ENCODE results near the gene DZIP1. TPM values are rescaled to one million over a fixed set of nuclear protein-coding genes. Genes with fewer than 3 reads are reported as not detected.

DZIP1 gene
- total RNA-seq, 1 experiment from 2014 or later = 31.0 TPM

GRCh38 chr13:95603887-95604555, 40.5 kb downstream of the DZIP1 start:
- peaks cover 5% of the 10 kb centered on the region; the same call in 1 of the 2 replicates for H3K4me1 Mint-ChIP-seq
- ATAC-seq (no peak), DNase-seq (ENCODE audit: low spot score) (no peak)
- no peak overlapping the region for H3K27ac Mint-ChIP-seq
- H3K9me3 Mint-ChIP-seq = no peaks in the 10 kb centered on the region
- H3K27me3 Mint-ChIP-seq (ENCODE audit: low read depth) = no peaks in the 10 kb centered on the region
- ChIA-PET CTCF (no interaction called here), POLR2A (no interaction called here)
- no peak overlapping the region for H3K4me3 Mint-ChIP-seq
- H3K36me3 Mint-ChIP-seq = peaks cover 27% of the 10 kb centered on the region
- no peak for TF ChIP-seq E2F1 (CRISPR knock-in tag; IDR thresholded peaks at IDR 0.05)
- TF ChIP-seq, protein P1, sequence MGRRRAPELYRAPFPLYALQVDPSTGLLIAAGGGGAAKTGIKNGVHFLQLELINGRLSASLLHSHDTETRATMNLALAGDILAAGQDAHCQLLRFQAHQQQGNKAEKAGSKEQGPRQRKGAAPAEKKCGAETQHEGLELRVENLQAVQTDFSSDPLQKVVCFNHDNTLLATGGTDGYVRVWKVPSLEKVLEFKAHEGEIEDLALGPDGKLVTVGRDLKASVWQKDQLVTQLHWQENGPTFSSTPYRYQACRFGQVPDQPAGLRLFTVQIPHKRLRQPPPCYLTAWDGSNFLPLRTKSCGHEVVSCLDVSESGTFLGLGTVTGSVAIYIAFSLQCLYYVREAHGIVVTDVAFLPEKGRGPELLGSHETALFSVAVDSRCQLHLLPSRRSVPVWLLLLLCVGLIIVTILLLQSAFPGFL (CRISPR knock-in tag; IDR thresholded peaks at IDR 0.05; ENCODE audit: borderline replicate concordance) = no peak
- TF ChIP-seq SOX15 (CRISPR knock-in tag; IDR thresholded peaks at IDR 0.05) = no peak
- no peak for TF ChIP-seq NFE2L1 (CRISPR knock-in tag; IDR thresholded peaks at IDR 0.05)

DNA sequence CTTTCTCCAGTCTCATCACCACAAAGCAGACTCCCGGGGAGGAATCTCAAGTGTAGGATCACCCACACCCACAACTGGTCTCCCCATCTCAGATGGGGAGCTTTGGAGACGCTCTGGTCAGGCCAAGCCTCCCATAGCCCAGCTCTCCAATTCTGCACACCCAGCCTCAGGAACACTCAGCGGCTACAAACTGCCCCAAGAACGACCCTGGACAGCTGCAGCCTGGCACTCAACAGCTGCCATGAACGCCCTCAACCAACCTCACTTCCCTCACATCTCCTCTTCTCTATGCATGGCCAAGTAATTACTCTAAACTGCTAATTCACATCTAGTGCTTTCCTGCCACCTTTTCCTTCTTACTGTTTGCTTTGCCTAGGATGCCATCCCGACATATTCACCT, 42.6 kb downstream of the DZIP1 start:
- H3K27ac Mint-ChIP-seq = no peak overlapping the region
- ChIA-PET POLR2A (no interaction called here), CTCF (interaction anchor here (0.6 to 1.3 kb wide), 2 partner anchors 21 to 22 kb away, joined by 3 to 4 read pairs; no protein-coding TSS in a partner anchor)
- H3K36me3 Mint-ChIP-seq = peaks cover 28% of the 10 kb centered on the region
- no peak for TF ChIP-seq ZNF317 (CRISPR knock-in tag; IDR thresholded peaks at IDR 0.05; ENCODE audit: borderline replicate concordance, low read depth)
- no peak for TF ChIP-seq ZNF423 (CRISPR knock-in tag; IDR thresholded peaks at IDR 0.05)
- TF ChIP-seq ZNF416 (CRISPR knock-in tag; IDR thresholded peaks at IDR 0.05) = no peak
- TF ChIP-seq GTF2I (CRISPR knock-in tag; conservative IDR thresholded peaks at IDR 0.05) = no peak
- TF ChIP-seq TEAD4 (CRISPR knock-in tag; IDR thresholded peaks at IDR 0.05) = no peak
- no peak for TF ChIP-seq E2F5 (CRISPR knock-in tag; IDR thresholded peaks at IDR 0.05)
- ATAC-seq (no peak), DNase-seq (ENCODE audit: low spot score) (no peak)
- H3K27me3 Mint-ChIP-seq (ENCODE audit: low read depth) = no peaks in the 10 kb centered on the region
- no peak overlapping the region for H3K4me3 Mint-ChIP-seq
- H3K4me1 Mint-ChIP-seq = no peaks in the 10 kb centered on the region
- no peaks in the 10 kb centered on the region for H3K9me3 Mint-ChIP-seq

- ATAC-seq (no peak), DNase-seq (ENCODE audit: low spot score) (no peak)
- Mint-ChIP-seq H3K27me3 (ENCODE audit: low read depth) (no peaks in the 10 kb centered on the region), H3K4me1 (no peaks in the 10 kb centered on the region), H3K27ac (no peak overlapping the region), H3K4me3 (no peak overlapping the region), H3K36me3 (peaks cover 28% of the 10 kb centered on the region), H3K9me3 (no peaks in the 10 kb centered on the region)
- ChIA-PET CTCF (interaction anchor here (1.3 kb wide), 1 partner anchor 23 kb away, joined by 4 read pairs; no protein-coding TSS in a partner anchor), POLR2A (no interaction called here)
- TF ChIP-seq MYBL2 (CRISPR knock-in tag; IDR thresholded peaks at IDR 0.05) = no peak
- no peak for TF ChIP-seq ZBTB21 (CRISPR knock-in tag; IDR thresholded peaks at IDR 0.05; ENCODE audit: borderline replicate concordance)
- TF ChIP-seq, protein P2, sequence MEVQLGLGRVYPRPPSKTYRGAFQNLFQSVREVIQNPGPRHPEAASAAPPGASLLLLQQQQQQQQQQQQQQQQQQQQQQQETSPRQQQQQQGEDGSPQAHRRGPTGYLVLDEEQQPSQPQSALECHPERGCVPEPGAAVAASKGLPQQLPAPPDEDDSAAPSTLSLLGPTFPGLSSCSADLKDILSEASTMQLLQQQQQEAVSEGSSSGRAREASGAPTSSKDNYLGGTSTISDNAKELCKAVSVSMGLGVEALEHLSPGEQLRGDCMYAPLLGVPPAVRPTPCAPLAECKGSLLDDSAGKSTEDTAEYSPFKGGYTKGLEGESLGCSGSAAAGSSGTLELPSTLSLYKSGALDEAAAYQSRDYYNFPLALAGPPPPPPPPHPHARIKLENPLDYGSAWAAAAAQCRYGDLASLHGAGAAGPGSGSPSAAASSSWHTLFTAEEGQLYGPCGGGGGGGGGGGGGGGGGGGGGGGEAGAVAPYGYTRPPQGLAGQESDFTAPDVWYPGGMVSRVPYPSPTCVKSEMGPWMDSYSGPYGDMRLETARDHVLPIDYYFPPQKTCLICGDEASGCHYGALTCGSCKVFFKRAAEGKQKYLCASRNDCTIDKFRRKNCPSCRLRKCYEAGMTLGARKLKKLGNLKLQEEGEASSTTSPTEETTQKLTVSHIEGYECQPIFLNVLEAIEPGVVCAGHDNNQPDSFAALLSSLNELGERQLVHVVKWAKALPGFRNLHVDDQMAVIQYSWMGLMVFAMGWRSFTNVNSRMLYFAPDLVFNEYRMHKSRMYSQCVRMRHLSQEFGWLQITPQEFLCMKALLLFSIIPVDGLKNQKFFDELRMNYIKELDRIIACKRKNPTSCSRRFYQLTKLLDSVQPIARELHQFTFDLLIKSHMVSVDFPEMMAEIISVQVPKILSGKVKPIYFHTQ (CRISPR knock-in tag; IDR thresholded peaks at IDR 0.05) = no peak
- TF ChIP-seq, protein P3, sequence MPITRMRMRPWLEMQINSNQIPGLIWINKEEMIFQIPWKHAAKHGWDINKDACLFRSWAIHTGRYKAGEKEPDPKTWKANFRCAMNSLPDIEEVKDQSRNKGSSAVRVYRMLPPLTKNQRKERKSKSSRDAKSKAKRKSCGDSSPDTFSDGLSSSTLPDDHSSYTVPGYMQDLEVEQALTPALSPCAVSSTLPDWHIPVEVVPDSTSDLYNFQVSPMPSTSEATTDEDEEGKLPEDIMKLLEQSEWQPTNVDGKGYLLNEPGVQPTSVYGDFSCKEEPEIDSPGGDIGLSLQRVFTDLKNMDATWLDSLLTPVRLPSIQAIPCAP (CRISPR knock-in tag; IDR thresholded peaks at IDR 0.05) = no peak
- TF ChIP-seq, protein P4, sequence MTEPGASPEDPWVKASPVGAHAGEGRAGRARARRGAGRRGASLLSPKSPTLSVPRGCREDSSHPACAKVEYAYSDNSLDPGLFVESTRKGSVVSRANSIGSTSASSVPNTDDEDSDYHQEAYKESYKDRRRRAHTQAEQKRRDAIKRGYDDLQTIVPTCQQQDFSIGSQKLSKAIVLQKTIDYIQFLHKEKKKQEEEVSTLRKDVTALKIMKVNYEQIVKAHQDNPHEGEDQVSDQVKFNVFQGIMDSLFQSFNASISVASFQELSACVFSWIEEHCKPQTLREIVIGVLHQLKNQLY (CRISPR knock-in tag; IDR thresholded peaks at IDR 0.05) = no peak
- TF ChIP-seq ELF4 (CRISPR knock-in tag; IDR thresholded peaks at IDR 0.05; ENCODE audit: low read depth) = no peak
- TF ChIP-seq CTCF (IDR thresholded peaks at IDR 0.05) = no peak
- TF ChIP-seq RELA (CRISPR knock-in tag; IDR thresholded peaks at IDR 0.05; ENCODE audit: borderline replicate concordance) = no peak
- no peak for TF ChIP-seq ZNF263 (CRISPR knock-in tag; IDR thresholded peaks at IDR 0.05; ENCODE audit: low read depth)
- no peak for TF ChIP-seq PRRX2 (CRISPR knock-in tag; IDR thresholded peaks at IDR 0.05)
- TF ChIP-seq FOXJ3 (CRISPR knock-in tag; IDR thresholded peaks at IDR 0.05; ENCODE audit: borderline replicate concordance) = no peak
- TF ChIP-seq USF1 (CRISPR knock-in tag; IDR thresholded peaks at IDR 0.05) = no peak
- no peak for TF ChIP-seq ZNF317 (CRISPR knock-in tag; IDR thresholded peaks at IDR 0.05; ENCODE audit: borderline replicate concordance, low read depth)
Observed at GRCh38 chr13:95601216-95601615, 43.3 kb downstream of the DZIP1 start.
